ENCODE measurements around the gene KRT10. TPM values are rescaled to one million over a fixed set of nuclear protein-coding genes. Genes with fewer than 3 reads are reported as not detected.

Gene KRT10
- polyA plus RNA-seq, 3 donors, result 41.9 to 48.9 (median 45.9) TPM

DNA sequence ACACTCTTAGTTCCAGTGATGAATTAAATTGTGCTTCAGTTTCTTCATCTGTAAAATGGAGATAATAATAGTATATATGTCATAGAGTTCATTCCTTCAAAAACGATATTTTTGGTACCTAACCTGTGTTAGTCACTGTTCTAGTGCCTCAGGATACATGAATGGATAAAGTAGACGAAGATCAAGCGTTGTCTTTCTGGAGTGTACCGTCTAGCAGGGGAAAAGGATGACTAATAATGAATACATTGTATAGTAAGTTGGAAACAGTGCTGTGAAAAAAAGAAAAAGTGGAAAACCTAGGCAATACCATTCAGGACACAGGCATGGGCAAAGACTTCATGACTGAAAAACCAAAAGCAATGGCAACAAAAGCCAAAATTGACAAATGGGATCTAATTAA, 8.6 kb downstream of the KRT10 start:
- no peak for DNase-seq

- no peak for DNase-seq
Measured at GRCh38 chr17:40812639-40813038, 9.8 kb downstream of the KRT10 start.

- no peak for DNase-seq
Measured at GRCh38 chr17:40810494-40810893, 11.9 kb downstream of the KRT10 start.

- DNase-seq, result no peak
Measured at GRCh38 chr17:40809721-40810421, 12.5 kb downstream of the KRT10 start.

GRCh38 chr17:40806131-40806530, 16.3 kb downstream of the KRT10 start:
- DNase-seq, result no peak

DNA sequence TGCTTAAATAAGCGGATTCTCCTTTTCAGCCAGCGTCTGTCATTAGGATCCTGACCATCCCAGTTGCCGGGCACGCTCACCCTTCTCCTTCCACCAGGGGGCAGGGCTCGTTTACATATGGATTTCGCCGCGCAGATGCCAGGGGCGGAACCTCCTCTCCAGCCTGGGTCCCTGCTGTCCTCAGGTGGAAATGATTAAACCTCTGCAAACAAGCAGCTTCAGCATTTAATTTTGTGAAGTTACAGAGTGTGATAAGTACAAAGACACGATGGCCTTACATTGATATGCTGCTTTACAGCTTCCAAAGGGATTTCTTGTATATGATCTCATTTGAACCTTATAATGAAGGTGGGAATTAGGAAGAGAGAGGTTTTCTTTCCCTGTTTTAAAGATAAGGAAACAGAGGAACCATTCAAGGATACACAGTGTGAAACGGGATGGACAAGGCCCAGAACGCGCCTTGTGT, 18.8 kb downstream of the KRT10 start:
- DNase-seq, result peak; percentile 60

DNA sequence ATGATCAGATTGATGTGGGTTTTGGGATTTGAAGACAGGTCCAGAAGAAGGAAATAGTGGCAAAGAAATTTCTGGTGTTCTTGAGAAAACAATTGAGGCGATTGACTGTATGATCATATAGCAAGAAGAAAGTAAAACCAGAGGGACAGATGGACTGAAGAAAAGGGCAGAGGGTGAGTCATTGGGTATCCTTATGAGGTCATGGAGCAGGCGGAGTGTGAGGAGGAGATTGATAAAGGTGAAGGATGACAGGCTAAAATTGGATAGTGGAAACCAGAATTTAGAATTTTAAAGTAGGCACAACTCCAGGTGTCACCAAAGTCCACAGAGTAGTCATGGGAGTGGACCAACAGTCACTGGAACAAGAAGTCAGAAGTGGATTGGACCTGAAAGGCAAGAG, 21.3 kb downstream of the KRT10 start:
- no peak for DNase-seq

GRCh38 chr17:40800381-40800780, 22.0 kb downstream of the KRT10 start:
- DNase-seq, result no peak

GRCh38 chr17:40799859-40800258, 22.6 kb downstream of the KRT10 start, which contains the start of gene KRT28:
KRT28 (minus strand) TSS chr17:40799959; CDS start chr17:40799893, 66 bp downstream.
- DNase-seq, result no peak

DNA sequence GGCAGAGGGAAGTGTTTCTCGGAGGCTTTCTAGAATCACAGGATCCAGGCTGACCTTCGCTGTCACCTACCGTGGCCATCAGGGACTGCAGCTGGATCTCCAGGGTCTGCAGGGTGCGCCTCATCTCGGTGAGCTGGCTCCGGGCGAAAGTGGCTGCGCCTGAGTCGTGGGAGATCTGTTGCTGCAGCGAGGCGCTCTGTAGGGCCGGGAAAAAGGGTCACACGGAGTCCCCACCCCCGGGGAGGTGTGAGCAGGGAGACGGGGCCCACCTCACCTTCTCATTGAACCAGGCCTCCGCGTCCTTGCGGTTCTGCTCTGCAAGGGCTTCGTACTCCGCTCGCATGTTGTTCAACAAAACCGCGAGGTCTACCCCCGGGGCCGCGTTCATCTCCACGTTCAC, 25.6 kb downstream of the KRT10 start:
- DNase-seq, result no peak

DNA sequence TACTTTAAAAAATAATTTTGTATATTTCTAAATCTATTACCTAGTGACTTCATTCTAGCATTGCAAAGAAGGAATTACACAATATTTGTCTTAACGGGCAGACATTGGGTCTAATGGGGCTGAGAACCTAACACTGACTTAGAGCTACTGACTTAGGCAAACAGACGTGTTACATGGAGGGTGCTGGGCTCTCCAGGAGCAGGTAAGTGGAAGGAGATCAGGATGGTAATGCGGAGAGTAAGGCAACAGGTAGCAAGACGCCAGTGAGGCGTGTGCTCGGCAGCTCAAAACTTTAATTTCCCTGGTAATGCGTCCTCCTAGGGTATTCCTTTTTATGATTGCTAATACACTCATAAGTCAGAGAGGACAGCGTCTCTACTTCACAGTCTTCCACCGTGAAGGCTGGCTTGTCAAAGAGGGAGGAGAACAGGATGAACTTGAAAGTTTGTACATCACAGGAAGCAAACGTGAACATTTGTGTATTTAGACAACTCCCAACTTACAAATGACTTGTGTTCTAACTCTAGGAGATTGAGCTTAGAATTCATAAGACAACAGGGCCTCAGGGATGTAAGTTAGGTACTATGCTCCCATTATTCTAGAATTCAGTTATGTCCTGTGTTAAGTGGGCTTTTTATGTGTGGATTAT, 27.3 kb downstream of the KRT10 start:
- no peak for DNase-seq

GRCh38 chr17:40794466-40794865, 27.9 kb downstream of the KRT10 start:
- no peak for DNase-seq

GRCh38 chr17:40793832-40794231, 28.6 kb downstream of the KRT10 start:
- DNase-seq, result no peak

DNA sequence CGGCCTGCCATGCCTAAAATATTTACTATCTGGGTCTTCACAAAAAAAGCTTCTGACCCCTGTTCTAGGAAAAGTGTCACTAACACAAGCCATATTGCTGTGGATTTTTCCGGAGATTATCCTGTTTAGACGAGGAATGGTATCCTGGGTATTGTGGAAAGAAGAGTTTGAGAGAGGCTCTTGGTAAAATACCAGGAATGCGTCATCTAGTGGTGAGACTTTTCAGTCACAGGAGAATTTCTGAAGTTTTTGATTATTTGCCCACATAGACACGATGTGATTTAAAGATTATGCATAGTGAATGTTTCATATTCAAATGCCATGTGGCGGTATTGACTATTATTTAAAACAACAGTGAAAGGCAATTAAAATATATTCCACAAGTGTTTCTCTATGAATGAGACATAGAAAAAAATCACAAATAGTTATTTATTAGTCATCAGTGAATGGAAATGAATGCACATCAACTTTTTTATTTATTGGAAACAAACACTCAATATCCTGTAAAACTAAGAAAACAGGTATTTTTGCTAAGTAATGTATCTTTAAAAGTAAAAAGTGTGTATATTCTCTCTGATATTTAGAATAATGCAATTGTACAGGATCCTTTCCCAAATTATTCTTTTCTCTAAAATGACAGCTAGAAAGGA, 30.5 kb downstream of the KRT10 start:
- peak; percentile 29 for DNase-seq

DNA sequence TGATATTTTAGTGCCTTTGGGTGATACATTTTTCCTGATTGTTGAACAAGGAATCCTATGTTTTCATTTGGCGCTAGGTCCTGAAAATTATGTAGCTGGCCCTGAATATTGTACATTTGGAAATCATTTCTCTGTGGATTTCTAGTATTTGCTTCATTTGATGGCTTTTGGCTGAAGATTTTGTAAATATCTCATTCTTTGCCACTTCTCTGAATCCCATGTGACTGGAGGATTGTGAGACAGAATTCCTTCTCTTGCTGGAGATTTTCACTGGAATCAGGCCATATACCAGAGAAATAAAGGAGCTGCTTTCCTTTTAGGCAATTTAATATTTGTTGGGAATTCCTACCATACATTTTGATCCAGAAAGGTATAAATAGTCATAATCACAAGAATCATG, 31.3 kb downstream of the KRT10 start:
- no peak for DNase-seq

DNA sequence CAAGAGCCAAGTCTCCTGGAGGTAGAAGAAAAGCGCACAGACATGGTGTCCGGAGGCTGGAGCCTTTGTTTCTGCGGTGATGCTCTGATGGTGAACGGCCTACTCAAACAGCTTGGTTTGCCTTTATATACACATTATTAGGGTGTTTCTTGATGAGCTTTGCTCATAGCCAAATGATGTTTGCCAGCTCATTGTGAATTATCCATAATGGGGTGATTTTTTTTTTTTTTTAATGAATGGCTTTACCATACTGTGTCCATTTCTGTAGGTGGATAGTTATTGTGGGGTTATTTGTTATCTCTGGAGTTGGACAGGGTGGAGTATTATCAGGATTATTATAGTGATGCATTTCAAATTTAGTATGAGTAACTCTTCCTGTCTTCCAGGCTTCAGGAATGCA, 40.0 kb downstream of the KRT10 start, which contains the start of gene KRT27:
TSS of gene KRT27 (minus strand) at position 101 of the 400 bp plus-strand sequence. CDS start at position 44, 57 bp downstream.
- no peak for DNase-seq

DNA sequence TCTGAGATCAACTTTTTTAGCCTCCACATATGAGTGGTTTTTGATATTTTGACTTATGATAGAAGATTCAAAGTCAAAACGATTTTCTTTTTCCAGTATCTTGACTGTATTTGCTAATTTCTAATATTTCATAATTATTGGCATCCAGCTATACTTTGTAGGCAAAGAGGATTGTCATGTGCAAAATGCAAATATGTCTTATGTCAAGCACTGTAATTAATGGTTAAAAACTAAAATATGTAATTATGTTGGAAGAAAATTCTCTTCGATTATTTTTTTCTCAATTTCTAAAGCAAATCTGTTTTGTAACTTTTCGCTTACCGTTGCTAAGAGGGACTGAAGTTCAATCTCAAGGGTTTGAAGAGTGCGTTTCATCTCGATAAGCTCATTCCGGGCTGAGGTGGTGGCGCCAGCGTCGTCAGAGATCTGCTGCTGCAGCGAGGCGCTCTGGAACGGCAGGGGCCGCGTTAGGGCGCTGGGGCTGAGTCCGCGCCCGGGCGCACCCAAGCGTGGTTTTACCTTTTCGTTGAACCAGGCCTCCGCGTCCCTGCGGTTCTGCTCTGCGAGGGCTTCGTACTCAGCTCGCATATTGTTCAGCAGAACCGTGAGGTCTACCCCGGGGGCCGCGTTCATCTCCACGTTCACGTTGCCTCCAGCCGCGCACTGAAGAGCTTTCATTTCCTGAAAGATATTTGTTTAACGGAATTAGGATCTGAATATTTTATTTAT, 43.1 kb downstream of the KRT10 start:
- DNase-seq, result no peak

GRCh38 chr17:40778461-40778860, 44.0 kb downstream of the KRT10 start:
- DNase-seq, result no peak

DNA sequence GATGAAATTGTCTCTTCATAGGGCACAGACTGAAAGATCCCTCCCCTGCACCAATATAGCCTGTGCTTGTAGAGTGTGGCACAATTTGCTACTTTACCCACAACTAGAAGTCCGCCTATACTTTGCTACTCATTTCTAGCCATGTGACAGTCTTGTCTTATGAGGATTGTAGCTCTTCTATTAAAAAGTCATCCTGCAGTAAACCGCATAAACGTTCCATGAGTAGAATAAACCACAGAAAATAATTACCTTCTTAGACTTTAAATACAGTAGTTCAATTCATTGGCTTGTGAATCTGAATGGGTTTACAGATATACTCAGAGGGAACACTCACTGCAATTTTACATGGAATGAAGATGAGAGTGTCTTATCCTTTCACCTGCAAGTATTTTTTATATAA, 44.4 kb downstream of the KRT10 start:
- DNase-seq, result no peak

GRCh38 chr17:40777459-40777858, 45.0 kb downstream of the KRT10 start:
- DNase-seq, result no peak

GRCh38 chr17:40775945-40776344, 46.5 kb downstream of the KRT10 start:
- DNase-seq, result peak; percentile 21

- no peak for DNase-seq
Measured at GRCh38 chr17:40772101-40772500, 50.3 kb downstream of the KRT10 start, which contains the start of gene KRT26. KRT26 (minus strand) TSS chr17:40772201; CDS start chr17:40772113, 88 bp downstream.

All from renal pelvis (tissue), 4 donors.